HG03575 (cell line): Measurements from ENCODE around the gene TPGS2.
"Not testable (repeated sequence)": the region's sequence is repeated elsewhere in the genome, so short reads cannot be mapped to it uniquely, and the experiment has no call there.

Source experiments
- ATAC-seq: cut with Tn5 transposase; IDR thresholded peaks from one replicate; pipeline ENCODE4 v1.9.1; 2021; ENCODE audit not compliant: unreplicated experiment, insufficient number of reproducible peaks, low FRiP score; ENCODE audit errors: extremely low read depth

The TPGS2 gene

DNA sequence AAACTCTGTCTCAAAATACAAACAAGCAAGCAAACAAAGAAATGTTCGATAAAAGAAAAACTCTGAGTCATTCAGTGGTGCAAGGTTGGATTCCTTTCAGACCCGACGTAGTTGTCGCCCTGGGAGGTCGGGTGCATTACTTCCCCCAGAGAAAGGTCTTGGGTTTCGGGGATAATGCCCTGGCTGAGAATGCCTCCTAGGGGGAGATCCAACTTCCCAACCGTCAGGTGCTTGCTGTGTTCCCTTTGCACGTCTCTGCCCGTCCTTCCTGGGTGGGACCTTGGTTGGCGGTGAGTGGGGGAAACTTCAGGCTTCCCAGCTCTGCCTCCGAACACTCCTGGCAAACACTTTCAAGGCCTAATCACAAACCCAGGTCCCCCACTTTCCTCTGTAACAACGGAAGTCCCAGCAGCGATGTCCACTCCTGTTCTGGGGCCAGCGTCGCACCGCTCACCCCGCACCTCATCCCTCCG is 609 bp downstream of the TPGS2 start:
- ATAC-seq, result no peak

DNA sequence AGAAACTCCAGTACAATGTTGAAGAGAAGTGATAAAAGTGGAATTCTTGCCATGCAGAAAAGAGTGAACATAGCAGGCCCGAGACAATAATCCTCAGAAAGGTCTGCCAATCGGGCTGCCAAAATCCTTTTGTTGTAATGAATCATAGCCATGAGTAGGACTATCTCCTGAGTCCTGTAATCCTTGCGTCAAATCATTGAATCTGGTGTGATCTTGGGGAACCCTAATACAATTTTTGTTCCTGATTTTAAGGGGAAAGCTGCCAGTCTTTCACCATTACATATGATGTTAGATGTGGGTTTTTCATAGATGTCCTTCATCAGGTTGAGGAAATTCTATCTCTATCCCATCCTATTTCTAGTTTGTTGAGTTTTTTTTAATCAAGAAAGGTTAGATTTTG is 2.2 kb downstream of the TPGS2 start:
- ATAC-seq, result no peak

DNA sequence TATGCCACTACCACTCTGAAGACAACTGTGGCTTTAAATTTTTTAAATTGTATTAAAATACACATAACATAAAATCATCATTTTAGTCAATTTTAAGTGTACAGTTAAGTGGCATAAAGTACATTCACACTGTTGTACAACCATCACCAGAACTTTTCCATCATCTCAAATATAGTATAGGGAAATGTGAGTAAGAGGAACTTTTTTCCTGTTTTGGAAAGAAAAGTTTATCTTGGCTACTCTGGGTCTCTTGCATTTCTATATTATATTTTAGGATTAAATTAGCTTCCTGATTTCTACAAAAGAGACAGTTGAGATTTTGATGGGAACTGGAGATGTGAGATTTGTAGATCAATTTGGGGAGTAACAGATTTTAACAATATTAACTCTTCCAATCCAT is 3.3 kb downstream of the TPGS2 start:
- no peak for ATAC-seq

DNA sequence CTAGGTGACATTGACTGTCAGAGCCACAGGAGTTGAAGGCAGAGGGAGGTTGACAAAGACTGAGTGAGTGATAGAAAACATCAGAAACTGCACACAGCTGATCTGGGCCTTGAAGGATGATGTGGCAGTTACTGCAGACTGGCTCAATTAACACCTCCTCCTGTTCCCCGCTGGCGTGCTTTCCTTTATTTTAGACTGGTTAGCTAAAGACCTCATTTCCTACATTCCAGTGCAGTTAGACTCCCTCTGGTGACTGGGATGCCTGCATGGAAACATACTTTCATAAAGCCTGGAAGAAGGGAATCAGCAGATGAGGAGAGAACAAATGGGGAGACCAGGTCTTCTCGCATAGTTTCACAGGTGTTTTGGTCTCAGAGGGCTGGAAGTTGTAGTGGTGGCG is 7.1 kb downstream of the TPGS2 start:
- ATAC-seq, result no peak

DNA sequence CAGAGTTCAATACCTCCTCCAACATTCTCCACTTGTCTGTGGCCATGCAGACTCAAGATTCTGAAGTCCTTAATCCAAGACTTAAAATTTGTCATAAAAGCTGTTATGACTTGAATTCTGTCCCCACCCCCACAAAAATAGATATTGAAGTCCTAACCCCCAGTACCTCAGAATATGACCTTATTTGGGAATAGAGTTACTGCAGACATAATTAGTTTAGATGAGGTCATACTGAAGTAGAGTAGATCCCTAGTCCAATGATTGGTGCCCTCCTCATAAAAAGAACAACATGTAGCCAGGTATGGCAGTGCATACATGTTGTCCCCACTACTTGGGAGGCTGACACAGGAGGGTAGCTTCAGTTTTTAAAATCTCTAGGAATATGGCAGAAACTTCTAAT is 9.2 kb downstream of the TPGS2 start:
- ATAC-seq, result no peak

DNA sequence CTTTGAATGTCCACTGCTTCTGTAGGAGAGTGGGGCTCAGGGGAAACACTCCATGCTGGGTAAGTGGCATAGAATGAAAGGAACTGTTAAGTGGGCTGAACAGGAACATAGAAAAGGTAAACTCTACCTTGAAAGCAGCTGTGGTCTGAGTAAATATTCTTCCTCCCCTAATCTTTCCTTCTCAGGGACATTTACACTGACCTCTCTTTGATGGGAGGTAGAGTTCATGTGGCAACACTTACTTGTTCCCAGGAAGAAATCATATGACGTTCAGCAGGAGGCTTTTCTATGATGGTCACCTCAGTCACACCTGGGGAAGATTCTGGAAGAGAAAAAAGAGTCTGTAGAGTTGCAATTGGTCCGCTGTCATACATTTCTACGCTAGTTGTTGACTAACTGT is 10.2 kb downstream of the TPGS2 start:
- no peak for ATAC-seq

DNA sequence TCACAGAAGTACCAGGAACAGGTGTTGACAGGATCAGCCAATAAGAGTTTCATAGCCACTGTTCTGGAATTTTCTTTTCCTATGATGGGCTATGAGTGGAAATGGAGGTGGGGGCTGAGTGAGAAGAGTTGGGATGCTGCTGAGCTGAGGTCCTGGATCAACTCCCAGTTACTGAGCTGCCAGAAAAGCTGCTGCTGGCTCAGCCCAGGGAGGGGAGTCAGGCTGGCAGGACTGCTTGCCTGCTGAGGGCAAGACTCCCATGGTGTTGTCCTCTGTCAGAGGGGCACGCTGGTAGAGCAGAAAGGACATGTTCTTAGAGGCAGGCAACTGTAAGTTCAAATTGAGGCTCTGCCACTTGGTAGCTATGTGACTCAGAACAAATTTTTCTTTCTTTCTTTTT is 11.8 kb downstream of the TPGS2 start:
- ATAC-seq, result no peak

DNA sequence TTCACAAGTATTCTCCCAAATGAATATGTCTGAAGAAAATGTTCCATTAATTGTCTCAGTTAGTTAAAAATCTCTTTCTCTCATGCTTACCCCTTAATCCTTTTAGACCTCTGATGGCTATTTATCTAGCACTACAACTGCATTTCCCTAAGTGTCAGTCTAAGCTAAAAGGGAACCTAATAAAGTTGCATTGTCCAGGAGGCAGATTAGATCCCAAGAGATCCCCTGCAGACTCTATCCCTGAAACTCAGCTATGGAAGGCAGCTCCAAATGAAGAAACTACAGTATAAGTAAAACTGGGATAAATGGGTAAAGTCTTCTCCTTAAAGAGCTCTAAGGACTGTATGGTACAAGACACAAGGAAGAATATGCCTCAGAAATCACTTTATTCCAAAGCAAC is 12.7 kb downstream of the TPGS2 start:
- ATAC-seq, result not testable (repeated sequence)

DNA sequence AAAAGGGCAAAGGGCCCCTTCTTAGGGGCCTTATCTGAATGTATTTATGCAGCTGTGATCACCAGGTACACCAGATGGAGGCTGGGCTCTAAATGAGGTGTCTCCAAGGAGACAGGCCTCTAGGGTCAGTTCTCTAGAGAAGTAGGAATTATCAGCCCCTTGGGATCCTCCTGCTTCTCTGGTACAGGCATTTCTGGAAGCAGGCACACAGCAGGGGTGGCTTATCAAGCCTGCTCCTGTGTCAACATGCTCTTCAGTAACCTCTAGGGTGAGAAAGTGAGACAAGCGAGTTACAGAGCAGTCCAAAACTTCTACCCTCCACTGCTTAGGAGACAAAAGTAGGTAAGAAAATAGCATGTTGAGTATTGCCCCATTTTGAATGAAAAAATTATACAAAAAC is 13.8 kb downstream of the TPGS2 start:
- ATAC-seq, result no peak

DNA sequence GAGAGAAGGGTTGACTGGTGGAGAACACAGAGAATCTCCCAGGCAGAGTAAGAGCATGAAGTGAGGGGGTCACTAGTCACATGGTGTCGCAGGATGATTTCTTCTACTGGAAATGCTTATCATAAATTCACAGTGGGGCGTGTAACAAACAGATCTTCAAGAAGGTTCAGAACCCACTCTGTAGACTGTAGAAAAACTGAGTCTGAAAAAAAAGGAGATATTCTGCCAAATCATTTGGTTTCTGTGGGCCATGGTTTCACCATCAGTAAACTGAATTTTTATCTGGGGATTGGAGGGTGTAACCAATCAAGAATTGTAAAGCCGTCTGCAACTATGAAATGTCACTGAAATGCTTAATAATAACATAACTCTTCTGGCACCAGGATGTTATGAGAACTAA is 15.0 kb downstream of the TPGS2 start:
- ATAC-seq, result no peak

DNA sequence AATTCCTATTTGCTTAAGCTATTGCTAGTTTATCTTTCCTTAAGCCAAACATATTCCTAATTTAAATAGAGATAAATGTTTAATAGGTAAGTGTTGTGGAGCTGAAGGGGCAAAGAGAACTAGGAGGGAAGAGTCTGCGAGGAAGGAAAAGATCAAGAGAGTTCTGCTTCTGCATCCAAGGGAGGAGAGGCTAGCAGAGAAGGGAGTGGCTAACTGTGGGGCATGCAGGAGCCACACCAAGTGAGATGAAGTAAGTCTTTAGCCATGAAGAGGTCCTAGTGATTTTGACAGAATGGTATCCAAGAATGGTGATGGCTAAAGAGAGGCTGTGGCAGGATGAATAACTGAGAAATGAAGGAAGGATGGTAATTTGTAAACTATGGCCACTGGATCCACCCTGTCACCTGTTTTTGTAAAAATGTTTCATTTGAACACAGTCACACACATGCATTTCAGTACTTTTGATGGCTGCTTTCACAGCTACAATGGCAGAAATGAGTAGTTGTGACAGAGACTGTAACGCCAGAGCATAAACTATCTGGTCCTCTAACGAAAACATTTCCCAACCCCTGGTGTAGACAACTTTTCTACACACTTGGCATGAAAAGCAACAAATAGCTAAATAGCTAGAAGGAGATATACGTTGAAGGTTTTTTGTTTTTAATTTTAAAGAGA is 15.6 kb downstream of the TPGS2 start:
- ATAC-seq, result no peak

DNA sequence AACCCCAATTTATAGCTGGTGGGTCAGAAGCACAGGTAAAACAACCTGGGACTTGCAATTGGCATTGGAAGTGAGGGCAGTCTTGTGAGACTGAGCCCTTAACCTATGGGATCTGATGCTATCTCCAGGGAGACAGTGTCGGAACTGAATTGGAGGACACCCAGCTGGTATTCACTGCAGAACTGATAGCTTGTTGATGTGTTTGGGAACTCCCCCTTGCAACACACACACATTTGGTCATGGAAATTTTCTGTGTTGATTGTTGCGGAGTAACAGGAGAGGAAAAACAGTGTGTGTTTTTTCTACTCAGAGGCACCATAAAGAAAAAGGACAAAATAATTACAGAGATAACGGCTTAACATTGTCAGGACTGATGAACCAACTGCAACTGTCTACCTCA is 16.1 kb downstream of the TPGS2 start:
- ATAC-seq, result no peak

DNA sequence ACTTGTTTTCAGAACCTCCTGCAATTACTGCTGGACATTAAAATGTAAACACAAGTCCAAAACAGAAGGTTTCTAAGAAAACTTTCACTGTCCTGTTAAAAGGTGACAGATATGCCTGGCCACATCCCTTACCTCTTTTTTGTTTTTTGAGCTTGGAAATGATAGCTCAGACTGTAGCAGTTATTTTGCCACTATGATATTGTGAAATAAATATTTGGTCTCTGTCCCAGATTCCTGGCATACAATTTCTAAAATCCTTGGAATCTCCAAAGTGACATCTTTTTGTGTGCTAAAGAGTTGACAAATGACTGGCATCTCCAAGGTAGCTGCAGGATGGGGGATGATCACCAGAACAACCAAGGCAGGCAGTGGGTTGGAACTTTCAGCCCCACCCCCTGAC is 16.8 kb downstream of the TPGS2 start:
- ATAC-seq, result no peak

DNA sequence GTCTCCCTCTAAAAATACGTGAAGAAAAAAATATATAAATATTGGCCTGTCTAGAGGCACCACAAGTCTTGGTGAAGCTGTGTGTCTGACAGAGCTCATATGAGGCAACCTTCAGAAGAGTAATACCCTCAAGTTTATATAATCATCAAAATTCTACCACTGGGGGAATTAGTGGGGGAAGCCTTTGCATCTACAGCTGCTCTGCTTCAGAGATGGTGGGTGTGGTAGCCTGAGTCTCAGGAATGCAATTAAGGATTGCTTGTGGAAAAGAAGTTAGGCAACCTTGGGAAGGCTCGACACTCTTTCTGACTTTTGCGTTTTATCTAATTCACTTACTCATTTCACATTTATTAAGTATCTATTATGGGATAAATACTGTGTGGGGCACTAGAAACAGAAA is 17.4 kb downstream of the TPGS2 start:
- ATAC-seq, result no peak

DNA sequence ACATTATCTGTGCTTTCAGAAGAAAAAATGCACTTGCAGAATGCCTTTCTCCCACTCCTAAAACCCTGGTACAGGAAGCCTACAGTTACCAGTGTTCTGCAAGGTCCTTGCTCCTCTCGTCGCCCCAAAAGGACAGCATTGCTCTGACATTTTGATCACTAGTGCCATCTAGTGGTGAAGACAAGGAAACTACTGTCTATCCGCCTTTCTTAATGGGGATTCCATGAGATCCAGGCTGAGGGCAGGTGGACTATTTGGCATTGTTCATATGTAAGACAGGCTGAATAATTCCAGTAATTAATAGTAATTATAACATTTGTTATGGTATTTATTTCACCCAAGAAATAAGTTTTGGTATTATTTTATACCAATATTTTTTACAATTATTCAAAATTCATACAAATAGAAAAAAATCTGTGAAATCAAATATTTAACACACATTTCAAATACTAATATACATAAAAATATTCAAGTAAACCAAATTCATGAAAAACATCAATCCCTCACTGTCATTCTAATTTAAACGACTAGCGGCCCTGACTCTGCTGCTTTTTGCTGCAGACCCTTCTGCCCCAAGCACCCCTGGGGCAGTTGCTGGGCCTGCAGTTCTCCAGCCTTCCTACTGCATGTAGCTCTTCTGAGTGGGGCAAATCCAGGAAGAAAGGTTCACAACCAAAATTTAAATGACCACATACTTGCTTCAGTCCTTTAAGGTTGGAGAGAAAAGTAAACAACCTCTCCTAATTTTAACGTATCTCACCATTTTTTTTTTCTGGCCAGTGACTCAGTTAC is 19.0 kb downstream of the TPGS2 start:
- ATAC-seq, result peak; percentile 94

DNA sequence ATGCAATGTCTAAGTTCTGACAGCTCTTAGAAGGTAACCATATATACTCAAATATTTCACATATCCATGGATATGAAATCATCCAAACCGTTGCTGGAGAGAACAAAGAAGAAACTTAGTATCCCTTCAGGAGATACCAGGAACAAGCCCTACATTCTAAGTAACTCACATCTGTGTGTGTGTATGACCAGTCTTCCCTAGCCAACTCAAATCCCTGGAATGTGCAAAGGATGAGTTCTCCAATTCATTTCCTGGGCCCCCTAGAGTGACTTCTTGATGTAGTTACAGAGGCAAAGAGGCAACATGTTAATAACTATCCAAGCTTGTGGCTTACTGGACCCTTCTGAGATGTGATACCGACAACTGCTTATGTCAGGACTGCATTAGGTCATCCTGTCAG is 20.1 kb downstream of the TPGS2 start:
- no peak for ATAC-seq

DNA sequence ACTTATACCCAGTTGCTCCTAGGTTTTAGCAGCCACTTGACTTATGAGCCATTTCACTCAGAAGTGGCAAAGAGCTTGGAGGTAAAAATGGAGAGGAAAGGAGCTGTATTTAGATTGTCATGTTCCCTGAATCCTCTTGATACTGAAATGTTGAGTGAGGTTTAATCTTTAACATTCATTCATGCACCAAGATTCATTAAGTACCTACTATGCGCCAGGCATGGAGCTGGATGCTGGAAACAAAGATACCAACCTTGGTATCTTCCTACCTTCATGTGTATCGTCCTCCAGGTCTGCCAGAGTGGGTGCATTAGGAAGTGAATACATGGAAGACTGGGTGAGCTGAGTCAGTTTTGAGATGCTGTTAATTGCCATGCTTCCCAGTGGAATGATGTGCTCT is 23.7 kb downstream of the TPGS2 start:
- ATAC-seq, result no peak

DNA sequence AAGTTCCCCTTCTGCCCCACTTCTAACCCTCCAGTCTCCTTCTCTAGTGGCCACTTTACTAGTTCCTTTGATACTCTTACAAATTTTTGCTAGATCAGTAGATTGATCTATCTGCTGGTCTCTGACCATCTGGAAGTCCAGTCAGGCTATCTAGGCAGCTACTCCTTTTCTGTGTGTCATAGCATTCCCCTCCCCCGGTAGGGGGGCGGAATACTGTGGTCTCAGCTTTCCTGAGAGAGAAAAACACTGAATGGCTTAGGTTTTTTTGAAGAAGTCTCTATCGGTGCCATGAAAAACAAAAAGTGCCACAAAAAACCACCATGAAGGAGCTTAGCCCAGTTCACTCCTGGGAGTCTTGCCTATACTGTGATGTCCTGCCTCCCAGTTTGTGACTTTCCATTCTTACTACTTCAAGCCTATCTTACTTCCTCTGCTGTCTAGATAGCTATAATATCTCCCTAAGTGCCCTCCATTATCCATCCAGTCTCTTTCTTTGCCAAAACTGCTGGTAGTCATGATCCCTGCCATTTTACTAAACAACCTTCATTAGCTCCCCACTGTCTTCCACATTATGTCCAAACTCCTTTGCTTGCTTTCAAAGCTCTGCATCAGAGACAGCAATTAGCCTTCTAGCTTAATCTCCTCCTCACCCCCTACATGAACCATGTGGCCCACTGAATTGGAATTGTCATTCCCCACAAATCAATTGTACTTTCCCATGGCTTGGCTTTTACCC is 29.9 kb downstream of the TPGS2 start:
- no peak for ATAC-seq

DNA sequence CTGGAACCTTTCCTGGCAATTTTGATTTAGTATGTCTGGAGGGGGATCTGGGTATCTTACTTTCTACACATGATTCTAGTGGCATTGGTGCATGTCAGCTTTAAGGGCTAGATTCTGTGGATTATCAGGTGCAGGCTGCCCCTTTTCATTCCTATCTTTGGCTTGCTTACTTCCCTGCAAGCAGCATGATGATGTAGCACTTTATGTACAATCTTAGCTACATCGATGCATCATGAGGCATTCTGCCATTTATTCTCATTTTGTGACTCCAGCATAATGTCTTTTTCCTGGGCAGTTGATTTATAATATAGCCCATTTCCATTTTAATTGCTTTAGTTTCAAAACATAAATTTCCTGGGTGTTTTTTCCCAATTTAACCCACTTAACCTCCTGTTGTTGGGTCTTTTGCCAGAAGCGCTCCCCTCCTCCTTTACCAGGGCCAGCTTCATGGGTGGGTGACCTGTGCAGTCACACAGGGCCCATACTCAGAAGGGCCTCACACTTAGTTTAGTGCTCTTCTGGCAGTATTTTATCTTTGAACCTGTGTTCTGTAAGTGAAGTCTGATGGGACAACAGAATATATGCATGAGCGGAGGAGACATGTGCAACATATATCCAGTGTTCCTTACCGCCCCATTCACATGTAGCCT is 36.0 kb downstream of the TPGS2 start:
- ATAC-seq, result no peak

DNA sequence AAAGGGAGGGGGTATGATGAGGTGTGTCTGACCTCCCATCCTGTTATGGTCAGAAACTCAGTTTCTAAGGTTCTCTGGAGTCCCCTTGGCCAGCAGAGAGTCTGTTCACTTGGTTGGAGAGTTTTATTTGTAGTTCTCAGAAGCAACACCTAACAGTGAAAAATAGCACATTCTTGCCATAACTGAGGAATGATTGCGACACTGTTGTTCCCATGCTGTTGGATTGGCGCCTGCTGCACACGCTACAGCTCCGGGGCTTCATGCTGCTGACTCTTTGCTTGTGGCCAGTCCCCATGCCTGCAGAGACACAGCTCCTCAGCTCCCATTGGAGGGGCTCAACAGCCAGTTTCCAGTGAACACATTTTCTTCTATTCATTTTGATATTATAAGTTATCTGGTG is 42.1 kb downstream of the TPGS2 start:
- ATAC-seq, result no peak
